ENCODE data around the gene C10orf53. TPM values are rescaled to one million over a fixed set of nuclear protein-coding genes. Genes with fewer than 3 reads are reported as not detected.
A peak's percentile ranks its signal among the peaks of the same experiment; 100 is the strongest.

The C10orf53 gene
- total RNA-seq, 6 experiments from 2014 or later, result not detected

DNA sequence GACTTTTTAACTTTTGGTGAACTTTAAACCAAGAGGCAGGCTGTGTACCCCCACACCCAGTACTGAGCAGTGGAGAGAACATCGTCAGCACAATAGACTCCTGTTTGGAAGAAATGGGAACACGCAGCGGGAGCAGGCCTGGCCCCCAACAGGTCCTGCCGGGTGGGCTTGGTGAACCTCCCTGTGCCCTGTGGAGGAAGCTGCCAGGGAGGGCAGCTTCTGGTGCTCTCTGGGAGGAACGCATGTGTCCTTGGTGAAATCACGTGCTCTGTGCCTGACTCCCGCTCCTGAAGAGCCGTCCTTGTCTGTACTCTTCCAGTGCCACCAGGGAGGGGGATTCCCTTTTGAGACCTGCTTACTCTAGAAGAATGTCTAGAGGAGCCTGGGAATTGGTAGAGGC lies 34.0 kb upstream of the C10orf53 start:
- H3K27me3 ChIP-seq, result no peaks in the 10 kb centered on the region
- peak in 1 of 3 donors; percentile 20 for DNase-seq

GRCh38 chr10:49645871-49646870 lies 33.3 kb upstream of the C10orf53 start:
- no peaks in the 10 kb centered on the region for H3K27me3 ChIP-seq
- ATAC-seq, result no peak
- no peaks in the 10 kb centered on the region for H3K4me1 ChIP-seq
- H3K9me3 ChIP-seq, result no peaks in the 10 kb centered on the region
- WGBS (ENCODE audit: insufficient coverage, low coverage, low lambda C conversion rate, missing lambda C conversion rate), result 70% methylated on average over 4 of the region's 22 CpGs
- H3K27ac ChIP-seq, result no peak overlapping the region
- TF ChIP-seq POLR2A (IDR thresholded peaks at IDR 0.05) (no peak), CTCF (IDR thresholded peaks at IDR 0.05) (no peak)
- intact Hi-C loops (cut with DNase I), result no loop called here
- H3K4me3 ChIP-seq, result no peak overlapping the region
- peak in 1 of 3 donors; percentile 32 for DNase-seq
- no peaks in the 10 kb centered on the region for H3K36me3 ChIP-seq

More for the DNA sequence above, 34.0 kb upstream of the C10orf53 start:
- no peak for ATAC-seq
- TF ChIP-seq POLR2A (IDR thresholded peaks at IDR 0.05), result no peak
- no peak for TF ChIP-seq CTCF (IDR thresholded peaks at IDR 0.05)
- intact Hi-C loops (cut with DNase I), result no loop called here
- Histone ChIP-seq H3K4me1 (no peaks in the 10 kb centered on the region), H3K36me3 (no peaks in the 10 kb centered on the region), H3K9me3 (no peaks in the 10 kb centered on the region), H3K27ac (no peak overlapping the region), H3K4me3 (no peak overlapping the region)
- 34% methylated on average over 2 of the region's 8 CpGs for WGBS (ENCODE audit: insufficient coverage, low coverage, low lambda C conversion rate, missing lambda C conversion rate)

- DNase-seq (no peak), ATAC-seq (no peak)
- H3K27me3 ChIP-seq, result no peaks in the 10 kb centered on the region
- intact Hi-C loops (cut with DNase I), result no loop called here
- H3K4me3 ChIP-seq, result no peak overlapping the region
- no peak overlapping the region for H3K27ac ChIP-seq
- no peaks in the 10 kb centered on the region for H3K9me3 ChIP-seq
- no peak for TF ChIP-seq POLR2A (IDR thresholded peaks at IDR 0.05)
- TF ChIP-seq CTCF (IDR thresholded peaks at IDR 0.05), result no peak
- 56% methylated on average over 4 of the region's 4 CpGs for WGBS (ENCODE audit: insufficient coverage, low coverage, low lambda C conversion rate, missing lambda C conversion rate)
- no peaks in the 10 kb centered on the region for H3K4me1 ChIP-seq
- no peaks in the 10 kb centered on the region for H3K36me3 ChIP-seq
These were observed 31.9 kb upstream of the C10orf53 start for GRCh38 chr10:49647554-49647953.

- Histone ChIP-seq H3K4me3 (no peak overlapping the region), H3K27ac (no peak overlapping the region), H3K36me3 (no peaks in the 10 kb centered on the region), H3K4me1 (no peaks in the 10 kb centered on the region), H3K9me3 (no peaks in the 10 kb centered on the region), H3K27me3 (no peaks in the 10 kb centered on the region)
- ATAC-seq (no peak), DNase-seq (peak in 1 of 3 donors; percentile 19)
- WGBS (ENCODE audit: insufficient coverage, low coverage, low lambda C conversion rate, missing lambda C conversion rate), result 65% methylated on average over 12 of the region's 18 CpGs
- intact Hi-C loops (cut with DNase I), result no loop called here
- TF ChIP-seq POLR2A (IDR thresholded peaks at IDR 0.05) (no peak), CTCF (IDR thresholded peaks at IDR 0.05) (no peak)
These were observed 31.3 kb upstream of the C10orf53 start for GRCh38 chr10:49647985-49648795.

All from right lobe of liver (tissue), 6 donors.